BLaER1 (cell line): ENCODE measurements around the gene ZNF330.
"Not testable (repeated sequence)": the region's sequence is repeated elsewhere in the genome, so short reads cannot be mapped to it uniquely, and the experiment has no call there.

Source experiments
- H3K27ac ChIP-seq: shearing (Covaris generic); formaldehyde crosslinking; 2 replicates; pipeline ENCODE4 v1.8.1; 2022
- H3K27me3 ChIP-seq: shearing (Covaris generic); formaldehyde crosslinking; 2 replicates; pipeline ENCODE4 v1.8.1; 2022
- H3K36me3 ChIP-seq: shearing (Covaris generic); formaldehyde crosslinking; 2 replicates; pipeline ENCODE4 v1.8.1; 2022
- H3K4me1 ChIP-seq: shearing (Covaris generic); formaldehyde crosslinking; 2 replicates; pipeline ENCODE4 v1.8.1; 2022
- H3K4me2 ChIP-seq: shearing (Covaris generic); formaldehyde crosslinking; 2 replicates; pipeline ENCODE4 v1.8.1; 2022
- H3K4me3 ChIP-seq: shearing (Covaris generic); formaldehyde crosslinking; 2 replicates; pipeline ENCODE4 v1.8.1; 2022
- H3K9ac ChIP-seq: shearing (Covaris generic); formaldehyde crosslinking; 2 replicates; pipeline ENCODE4 v1.8.1; 2022
- H3K9me3 ChIP-seq: shearing (Covaris generic); formaldehyde crosslinking; 2 replicates; pipeline ENCODE4 v1.8.1; 2022
- H4K20me1 ChIP-seq: shearing (Covaris generic); formaldehyde crosslinking; 2 replicates; pipeline ENCODE4 v1.8.1; 2022
- Cebpa-rat ChIP-seq: shearing (Covaris generic); IDR thresholded peaks from 2 replicates; pipeline ENCODE4 v1.8.1; 2022

ZNF330 gene

DNA sequence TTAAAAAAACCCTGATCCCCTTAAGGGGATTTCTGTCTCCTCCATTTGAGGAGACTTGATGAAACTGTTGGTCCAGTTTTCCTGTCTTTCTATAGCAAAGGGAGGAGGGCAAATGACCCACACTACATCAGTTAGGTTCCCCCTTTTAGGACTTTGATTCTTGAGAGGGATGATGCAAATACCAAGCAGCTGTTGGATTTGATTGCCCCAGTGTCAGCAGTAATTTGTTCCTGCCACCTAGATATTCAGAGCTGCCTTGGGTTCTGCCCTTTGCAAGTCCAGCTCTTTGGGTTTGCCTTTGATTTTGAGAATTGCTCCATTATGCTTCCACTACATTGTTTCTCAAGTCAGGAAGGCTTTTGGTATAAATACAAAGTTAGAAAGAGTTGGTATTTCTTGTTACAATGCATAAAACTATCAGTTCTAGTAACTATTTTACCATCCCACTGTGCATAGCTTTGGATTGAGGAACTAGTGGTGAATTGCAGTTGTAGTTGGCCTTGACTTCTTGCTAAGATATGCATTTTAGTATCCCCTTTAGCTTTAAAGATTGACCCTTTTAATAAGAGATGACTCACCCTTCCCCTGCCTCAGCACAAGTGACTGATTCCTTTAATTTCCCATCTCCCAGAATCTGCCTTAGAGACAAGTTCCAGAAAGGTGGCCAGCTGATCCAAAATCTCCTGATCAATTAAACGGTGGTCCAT lies 24.3 kb upstream of the ZNF330 start:
- H3K4me1 ChIP-seq = no peaks in the 10 kb centered on the region
- H3K36me3 ChIP-seq = no peaks in the 10 kb centered on the region
- H3K27me3 ChIP-seq = no peaks in the 10 kb centered on the region
- H3K9me3 ChIP-seq = no peaks in the 10 kb centered on the region
- no peak overlapping the region for H3K4me2 ChIP-seq
- H3K4me3 ChIP-seq = no peak overlapping the region
- no peak for TF ChIP-seq Cebpa-rat
- H3K27ac ChIP-seq = no peak overlapping the region
- H3K9ac ChIP-seq = no peak overlapping the region
- no peaks in the 10 kb centered on the region for H4K20me1 ChIP-seq

DNA sequence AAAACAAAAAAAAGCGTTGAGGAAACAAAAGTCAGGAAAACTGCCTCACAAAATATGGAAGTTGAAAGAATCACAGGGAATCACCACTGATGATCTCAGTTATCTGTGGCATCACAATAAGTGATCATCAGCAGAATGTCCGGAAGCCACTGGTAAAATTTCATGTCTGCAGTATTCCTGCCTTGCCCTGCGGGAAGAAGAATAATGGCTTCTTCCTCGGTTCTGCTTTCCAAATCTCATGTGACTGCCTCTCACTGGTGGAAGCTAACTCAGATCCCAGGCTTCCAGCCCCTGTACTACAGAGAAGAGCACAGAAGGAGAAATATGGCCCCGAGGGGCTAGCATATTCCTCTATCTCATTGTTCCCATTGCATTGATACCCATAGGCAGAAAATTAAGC lies 12.7 kb upstream of the ZNF330 start:
- Histone ChIP-seq H4K20me1 (no peaks in the 10 kb centered on the region), H3K4me1 (no peaks in the 10 kb centered on the region), H3K27ac (no peak overlapping the region), H3K9me3 (no peaks in the 10 kb centered on the region), H3K4me3 (no peak overlapping the region), H3K4me2 (no peak overlapping the region), H3K36me3 (no peaks in the 10 kb centered on the region), H3K9ac (no peak overlapping the region), H3K27me3 (no peaks in the 10 kb centered on the region)
- no peak for TF ChIP-seq Cebpa-rat

DNA sequence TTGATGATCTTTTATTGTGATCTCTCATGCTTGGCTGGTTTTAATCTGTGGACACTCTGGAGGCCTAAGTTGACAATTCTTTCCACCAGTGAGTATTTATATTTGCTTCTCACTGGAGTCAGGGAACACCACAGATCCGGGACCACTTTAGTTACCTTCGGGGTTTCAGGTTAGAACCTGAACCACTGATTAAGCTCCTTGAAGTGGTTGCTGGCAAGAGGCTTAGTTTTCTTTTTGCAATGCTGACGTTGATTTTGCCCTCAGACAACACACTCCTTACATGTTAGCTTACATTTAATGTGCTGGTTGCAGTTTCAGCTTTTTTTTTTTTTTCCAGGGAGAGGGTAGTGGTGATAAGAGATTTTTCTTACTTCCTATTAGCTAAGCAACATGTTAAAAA lies 10.5 kb upstream of the ZNF330 start:
- Histone ChIP-seq H3K9me3 (no peaks in the 10 kb centered on the region; the same call in 1 of the 2 replicates), H4K20me1 (no peaks in the 10 kb centered on the region), H3K4me1 (no peaks in the 10 kb centered on the region), H3K27me3 (no peaks in the 10 kb centered on the region), H3K4me3 (no peak overlapping the region), H3K9ac (no peak overlapping the region), H3K27ac (no peak overlapping the region), H3K36me3 (no peaks in the 10 kb centered on the region), H3K4me2 (no peak overlapping the region)
- no peak for TF ChIP-seq Cebpa-rat

DNA sequence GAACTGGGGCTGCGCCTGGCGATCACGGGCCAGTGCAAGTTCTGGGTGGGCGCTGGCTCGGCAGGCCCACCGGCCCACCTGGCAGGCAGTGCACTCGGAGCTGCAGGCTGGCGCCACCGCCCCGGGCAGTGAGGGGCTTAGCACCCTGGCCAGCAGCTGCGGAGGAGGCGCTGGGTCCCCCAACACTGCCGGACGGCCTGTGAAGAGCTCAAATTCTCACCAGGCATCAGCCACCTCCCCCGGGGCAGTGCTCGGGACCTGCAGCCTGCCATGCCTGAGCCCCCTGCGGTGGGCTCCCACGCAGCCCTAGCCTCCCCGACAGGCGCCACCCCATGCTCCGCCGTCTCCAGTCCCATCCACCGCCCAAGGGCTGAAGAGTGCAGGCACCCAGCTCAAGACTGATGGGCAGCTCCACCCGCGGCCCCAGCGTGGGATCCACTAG lies 7.1 kb upstream of the ZNF330 start:
- Histone ChIP-seq H4K20me1 (no peaks in the 10 kb centered on the region), H3K4me3 (no peak overlapping the region), H3K27ac (no peak overlapping the region), H3K27me3 (no peaks in the 10 kb centered on the region), H3K4me2 (no peak overlapping the region), H3K4me1 (no peaks in the 10 kb centered on the region), H3K9ac (no peak overlapping the region), H3K36me3 (no peaks in the 10 kb centered on the region), H3K9me3 (no peaks in the 10 kb centered on the region; the same call in 1 of the 2 replicates)
- TF ChIP-seq Cebpa-rat = no peak

DNA sequence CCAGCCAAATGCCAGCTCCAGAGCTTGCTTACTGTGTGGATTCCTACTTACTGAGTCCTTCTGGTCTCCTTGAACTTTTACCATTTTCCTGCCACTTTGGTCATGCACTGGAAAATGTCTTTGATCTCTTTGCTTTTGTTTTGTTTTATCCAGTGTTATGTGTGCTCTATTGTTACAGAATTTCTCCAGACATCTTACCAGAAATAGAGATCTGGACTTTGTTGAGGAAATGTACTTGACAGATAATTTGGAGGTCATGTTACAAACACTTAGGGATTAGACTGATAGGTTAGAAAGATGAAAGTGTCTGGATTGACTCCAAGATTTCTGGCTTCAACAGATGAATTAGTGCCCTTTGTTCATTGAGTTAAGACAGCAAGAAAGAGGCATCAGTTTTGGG lies 5.7 kb upstream of the ZNF330 start:
- Histone ChIP-seq H3K9ac (no peak overlapping the region), H3K36me3 (no peaks in the 10 kb centered on the region), H3K27ac (no peak overlapping the region), H3K4me3 (no peak overlapping the region), H3K4me2 (no peak overlapping the region), H3K9me3 (no peaks in the 10 kb centered on the region; the same call in 1 of the 2 replicates), H4K20me1 (no peaks in the 10 kb centered on the region), H3K27me3 (no peaks in the 10 kb centered on the region), H3K4me1 (no peaks in the 10 kb centered on the region)
- TF ChIP-seq Cebpa-rat = no peak

DNA sequence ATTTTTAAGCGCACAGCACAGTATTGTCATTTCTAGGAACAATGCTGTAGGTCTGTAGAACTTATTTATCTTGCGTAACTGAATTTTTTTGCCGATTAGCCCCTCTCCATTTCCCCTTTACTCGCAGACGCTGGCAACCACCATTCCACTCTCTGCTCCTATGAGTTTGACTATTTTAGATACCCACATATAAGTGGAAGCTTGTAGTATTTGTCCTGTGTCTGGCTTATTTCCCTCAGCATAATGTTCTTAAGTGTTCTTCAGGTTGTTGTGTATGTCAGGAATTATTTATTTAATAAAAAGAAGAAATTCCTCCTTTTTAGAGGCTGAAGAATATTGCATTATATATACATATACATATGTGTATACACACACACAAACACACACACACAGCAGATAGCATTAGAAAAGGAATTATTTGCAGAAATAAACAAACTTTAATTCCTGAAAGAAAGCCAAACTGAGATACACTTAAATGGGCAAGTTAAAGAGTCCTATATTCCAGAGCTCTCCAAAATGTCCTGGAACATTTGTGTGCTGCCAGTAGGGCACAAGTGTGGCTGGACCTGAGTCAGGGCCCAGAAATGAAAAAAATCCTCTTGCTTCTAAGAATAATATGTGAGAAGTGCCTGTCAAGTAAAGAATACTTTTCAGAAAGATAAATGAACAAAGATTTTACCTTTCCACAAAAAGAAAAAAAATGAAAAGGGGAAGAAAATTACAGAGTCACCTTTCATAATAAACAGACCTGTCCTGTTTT lies 4.5 kb upstream of the ZNF330 start:
- Histone ChIP-seq H3K4me3 (no peak overlapping the region), H3K9me3 (no peaks in the 10 kb centered on the region; the same call in 1 of the 2 replicates)
- no peak for TF ChIP-seq Cebpa-rat

DNA sequence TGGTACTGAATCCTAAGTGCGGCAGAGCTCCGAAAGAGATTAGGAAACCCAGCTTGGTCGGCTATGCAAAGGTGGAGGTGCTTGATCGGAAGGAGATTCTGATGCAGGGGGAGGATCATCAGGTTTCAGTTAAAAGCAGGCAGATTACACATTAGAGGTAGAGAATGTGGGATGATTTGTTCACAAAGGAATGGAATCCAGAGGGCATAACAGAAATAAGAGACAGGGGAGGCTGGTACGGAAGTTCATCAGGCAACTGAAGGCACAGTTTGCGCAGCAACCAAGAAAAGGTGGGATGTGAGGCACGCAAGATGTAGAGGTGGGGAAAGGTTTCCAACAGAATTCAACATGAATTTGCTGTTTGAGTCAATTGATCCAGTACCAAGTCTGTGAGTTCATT lies 424 bp upstream of the ZNF330 start:
- H3K9me3 ChIP-seq = no peaks in the 10 kb centered on the region
- H3K4me3 ChIP-seq = peak overlapping the region; percentile 89
- H3K9ac ChIP-seq = no peak overlapping the region
- H3K27me3 ChIP-seq = no peaks in the 10 kb centered on the region
- H3K4me2 ChIP-seq = peak overlapping the region; percentile 62
- peaks cover 39% of the 10 kb centered on the region for H4K20me1 ChIP-seq
- H3K27ac ChIP-seq = peak overlapping the region; percentile 89; the same call in 1 of the 2 replicates
- no peak for TF ChIP-seq Cebpa-rat
- peaks cover 13% of the 10 kb centered on the region for H3K4me1 ChIP-seq
- peaks cover 28% of the 10 kb centered on the region for H3K36me3 ChIP-seq

More for the DNA sequence above, 4.5 kb upstream of the ZNF330 start:
- H3K27me3 ChIP-seq = no peaks in the 10 kb centered on the region
- H4K20me1 ChIP-seq = no peaks in the 10 kb centered on the region
- H3K36me3 ChIP-seq = no peaks in the 10 kb centered on the region
- no peak overlapping the region for H3K4me2 ChIP-seq
- H3K27ac ChIP-seq = no peak overlapping the region
- no peaks in the 10 kb centered on the region for H3K4me1 ChIP-seq
- no peak overlapping the region for H3K9ac ChIP-seq

DNA sequence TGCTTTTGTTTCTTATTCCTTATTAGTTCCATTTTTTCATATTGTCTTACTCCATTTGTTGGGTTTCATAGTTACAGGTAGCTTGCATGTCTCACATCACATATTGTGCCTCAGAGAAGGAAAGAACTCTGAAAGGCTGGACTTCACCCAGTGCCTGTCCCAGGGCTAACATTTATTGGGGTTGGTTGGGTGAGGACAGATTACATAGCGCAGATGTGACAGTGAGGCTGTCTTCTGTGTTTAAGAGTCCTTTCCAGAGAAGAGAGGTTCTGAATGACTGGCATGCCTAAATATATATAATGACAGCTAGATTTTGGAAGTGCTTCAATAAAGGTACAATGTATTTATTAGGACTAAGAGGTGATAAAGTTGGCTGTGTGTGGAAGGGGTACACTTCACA lies 2.7 kb downstream of the ZNF330 start:
- no peak overlapping the region for H3K9ac ChIP-seq
- no peak for TF ChIP-seq Cebpa-rat
- no peak overlapping the region for H3K4me2 ChIP-seq
- no peak overlapping the region for H3K27ac ChIP-seq
- no peaks in the 10 kb centered on the region for H3K9me3 ChIP-seq
- H4K20me1 ChIP-seq = peaks cover 45% of the 10 kb centered on the region
- no peaks in the 10 kb centered on the region for H3K27me3 ChIP-seq
- H3K36me3 ChIP-seq = peaks cover 50% of the 10 kb centered on the region
- no peak overlapping the region for H3K4me3 ChIP-seq
- H3K4me1 ChIP-seq = peaks cover 13% of the 10 kb centered on the region

DNA sequence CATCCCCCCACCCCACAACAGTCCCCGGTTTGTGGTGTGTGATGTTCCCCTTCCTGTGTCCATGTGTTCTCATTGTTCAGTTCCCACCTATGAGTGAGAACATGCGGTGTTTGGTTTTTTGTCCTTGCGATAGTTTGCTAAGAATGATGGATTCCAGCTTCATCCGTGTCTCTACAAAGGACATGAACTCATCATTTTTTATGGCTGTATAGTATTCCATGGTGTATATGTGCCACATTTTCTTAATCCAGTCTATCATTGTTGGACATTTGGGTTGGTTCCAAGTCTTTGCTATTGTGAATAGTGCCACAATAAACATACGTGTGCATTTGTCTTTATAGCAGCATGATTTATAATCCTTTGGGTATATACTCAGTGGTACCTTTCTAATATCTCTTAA lies 6.6 kb downstream of the ZNF330 start:
- not testable (repeated sequence) for H3K9me3 ChIP-seq, H3K4me3 ChIP-seq, H3K9ac ChIP-seq, H3K4me1 ChIP-seq, H3K4me2 ChIP-seq, H3K27me3 ChIP-seq, H3K27ac ChIP-seq
- peaks cover 48% of the 10 kb centered on the region for H4K20me1 ChIP-seq
- peaks cover 83% of the 10 kb centered on the region for H3K36me3 ChIP-seq

DNA sequence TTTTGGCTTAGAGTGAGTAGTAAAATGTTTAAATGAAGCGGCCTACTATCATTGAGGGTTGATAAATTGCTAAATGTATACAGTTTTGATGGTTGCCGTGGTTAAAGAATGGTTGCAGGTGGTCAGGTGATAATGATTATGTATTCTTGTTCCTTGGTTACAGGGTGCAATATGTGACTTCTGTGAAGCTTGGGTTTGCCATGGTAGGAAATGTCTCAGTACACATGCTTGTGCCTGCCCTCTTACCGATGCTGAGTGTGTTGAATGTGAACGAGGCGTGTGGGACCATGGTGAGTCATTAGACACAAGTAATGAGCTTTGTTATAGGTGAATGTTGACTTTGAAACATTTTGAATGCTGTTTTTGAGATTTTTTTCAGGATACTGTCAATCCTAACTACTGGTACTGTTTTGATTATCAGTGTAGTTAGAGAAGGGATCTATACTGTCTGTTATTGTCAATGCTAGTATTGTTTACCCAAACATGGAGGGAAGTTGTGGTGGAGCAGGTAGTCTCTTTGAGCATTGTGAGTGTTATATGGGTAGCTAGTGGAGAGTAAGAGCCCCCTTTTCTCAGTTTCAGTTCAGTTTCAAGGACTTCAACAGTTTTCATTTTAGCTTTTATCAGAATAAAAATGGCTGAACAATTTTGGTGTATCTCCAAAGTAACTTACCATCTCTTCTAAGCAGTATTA lies 8.9 kb downstream of the ZNF330 start:
- H4K20me1 ChIP-seq = peaks cover 37% of the 10 kb centered on the region
- H3K4me2 ChIP-seq = no peak overlapping the region
- H3K27ac ChIP-seq = no peak overlapping the region
- no peaks in the 10 kb centered on the region for H3K27me3 ChIP-seq
- no peak overlapping the region for H3K4me3 ChIP-seq
- H3K4me1 ChIP-seq = no peaks in the 10 kb centered on the region
- H3K36me3 ChIP-seq = peaks cover 84% of the 10 kb centered on the region
- H3K9me3 ChIP-seq = no peaks in the 10 kb centered on the region
- H3K9ac ChIP-seq = no peak overlapping the region
- TF ChIP-seq Cebpa-rat = no peak
